PFSK-1 (cell line): Measurements from ENCODE around the gene HDGFL2.

ENCODE experiments used
- FOXP2 ChIP-seq: optimal IDR thresholded peaks from 2 replicates; pipeline ENCODE3; 2011; ENCODE audit warnings: borderline replicate concordance, control low read depth, inconsistent platforms; ENCODE audit not compliant: insufficient read depth; ENCODE audit errors: extremely low read length, extremely low read depth
- POLR2AphosphoS5 ChIP-seq: IDR thresholded peaks from 2 replicates; pipeline ENCODE4 v1.6.1; 2012; ENCODE audit warnings: low read depth, mild to moderate bottlenecking, control low read depth, low read length, moderate library complexity
- REST ChIP-seq, 2 experiments: IDR thresholded peaks; 2 replicates each; pipeline versions ENCODE4 v1.6.1 to v1.8.0; 2011 to 2012; ENCODE audit warnings: low read depth in 2 of 2, low read length in 2 of 2, control low read depth in 1 of 2, inconsistent platforms in 1 of 2, mild to moderate bottlenecking in 1 of 2, moderate library complexity in 1 of 2; ENCODE audit not compliant: insufficient read depth in 1 of 2
- SIN3A ChIP-seq: IDR thresholded peaks from 2 replicates; pipeline ENCODE4 v1.6.1; 2012; ENCODE audit warnings: mild to moderate bottlenecking, low read length, moderate library complexity, borderline replicate concordance; ENCODE audit not compliant: insufficient read depth
- TAF1 ChIP-seq: IDR thresholded peaks from 2 replicates; pipeline ENCODE4 v1.6.1; 2012; ENCODE audit warnings: low read length, control low read depth, borderline replicate concordance; ENCODE audit not compliant: insufficient read depth

The HDGFL2 gene

GRCh38 chr19:4517451-4518057 lies 45.5 kb downstream of the HDGFL2 start:
- TF ChIP-seq SIN3A (no peak), TAF1 (no peak), REST (IDR thresholded peaks at IDR 0.05; ENCODE audit: insufficient read depth in 1 of 2, low read depth in 2 of 2, low read length in 2 of 2) (no peak), FOXP2 (no peak), POLR2AphosphoS5 (no peak)

- no peak for TF ChIP-seq FOXP2
- TF ChIP-seq REST (IDR thresholded peaks at IDR 0.05; ENCODE audit: insufficient read depth in 1 of 2, low read depth in 2 of 2, low read length in 2 of 2), result no peak
- no peak for TF ChIP-seq TAF1
- no peak for TF ChIP-seq SIN3A
- no peak for TF ChIP-seq POLR2AphosphoS5
These were observed 46.5 kb downstream of the HDGFL2 start, which contains the start of gene PLIN4 for GRCh38 chr19:4518345-4519171. TSS of gene PLIN4 (minus strand) at chr19:4518486. CDS start at chr19:4518272, 214 bp downstream.

- TF ChIP-seq POLR2AphosphoS5 (no peak), SIN3A (no peak), FOXP2 (no peak), TAF1 (no peak), REST (IDR thresholded peaks at IDR 0.05; ENCODE audit: insufficient read depth in 1 of 2, low read depth in 2 of 2, low read length in 2 of 2) (no peak)
These were observed 47.0 kb downstream of the HDGFL2 start for GRCh38 chr19:4519172-4519496.

- TF ChIP-seq REST (IDR thresholded peaks at IDR 0.05; ENCODE audit: insufficient read depth in 1 of 2, low read depth in 2 of 2, low read length in 2 of 2), result no peak
- TF ChIP-seq POLR2AphosphoS5, result no peak
- no peak for TF ChIP-seq FOXP2
- TF ChIP-seq TAF1, result no peak
- TF ChIP-seq SIN3A, result no peak
These were observed 47.6 kb downstream of the HDGFL2 start for GRCh38 chr19:4519521-4520277.
